Measurements from ENCODE around the gene NR1H2.
"Not testable (repeated sequence)": the region's sequence is repeated elsewhere in the genome, so short reads cannot be mapped to it uniquely, and the experiment has no call there.

The NR1H2 gene

DNA sequence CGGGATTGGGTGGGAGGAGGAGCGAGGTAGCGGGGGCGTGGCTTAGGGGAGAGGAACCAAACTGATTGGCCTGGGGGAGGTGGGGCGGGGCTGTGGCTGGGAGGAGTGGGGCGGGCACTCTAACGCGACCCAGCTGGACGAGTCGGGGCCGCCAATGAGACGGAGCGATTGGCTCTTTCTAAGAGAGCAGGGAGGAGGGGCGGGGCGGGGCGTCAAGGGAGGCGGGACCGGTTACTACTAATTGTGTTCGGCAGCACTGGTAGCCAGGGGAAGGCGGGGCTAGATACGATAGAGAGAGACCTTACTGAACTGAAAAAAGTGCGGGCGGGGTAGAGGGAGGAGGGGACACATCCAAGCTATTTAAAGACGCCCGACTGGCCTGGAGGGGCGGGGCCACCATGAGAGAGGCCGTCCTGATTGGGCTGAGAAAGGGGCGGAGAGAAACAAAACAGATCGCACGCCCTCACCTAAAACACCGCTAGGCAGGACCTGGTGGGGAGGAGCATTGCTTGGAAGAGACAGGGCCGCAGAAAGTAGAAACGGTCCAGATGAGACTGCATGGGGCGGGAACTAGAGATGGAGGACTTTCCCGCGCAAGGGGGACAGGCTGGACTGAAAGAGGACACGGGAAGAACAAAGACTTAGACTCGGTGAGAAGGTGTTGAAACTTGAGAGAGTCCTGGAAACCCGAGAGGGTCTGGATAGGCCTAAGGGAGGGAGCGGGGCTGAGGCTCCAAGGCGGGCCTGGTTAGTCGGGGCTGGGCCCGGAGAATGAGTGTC lies 46.9 kb upstream of the NR1H2 start, which contains the start of gene KCNC3:
Gene KCNC3, minus strand, starts transcription at position 232 of the 780 bp plus-strand sequence. CDS start 295 bp downstream, outside the sequence.
- peaks cover 3% of the 10 kb centered on the region for H3K9me3 ChIP-seq (ENCODE audit: severe bottlenecking)
- no peaks in the 10 kb centered on the region for H3K27me3 ChIP-seq (ENCODE audit: insufficient read depth, low read depth, severe bottlenecking)
- peak; percentile 100 for DNase-seq
- H3K36me3 ChIP-seq: no peaks in the 10 kb centered on the region
- H3K4me3 ChIP-seq (ENCODE audit: low read depth, low read length): peak within 1 kb of the TSS; percentile 61
- TF ChIP-seq, protein P1, sequence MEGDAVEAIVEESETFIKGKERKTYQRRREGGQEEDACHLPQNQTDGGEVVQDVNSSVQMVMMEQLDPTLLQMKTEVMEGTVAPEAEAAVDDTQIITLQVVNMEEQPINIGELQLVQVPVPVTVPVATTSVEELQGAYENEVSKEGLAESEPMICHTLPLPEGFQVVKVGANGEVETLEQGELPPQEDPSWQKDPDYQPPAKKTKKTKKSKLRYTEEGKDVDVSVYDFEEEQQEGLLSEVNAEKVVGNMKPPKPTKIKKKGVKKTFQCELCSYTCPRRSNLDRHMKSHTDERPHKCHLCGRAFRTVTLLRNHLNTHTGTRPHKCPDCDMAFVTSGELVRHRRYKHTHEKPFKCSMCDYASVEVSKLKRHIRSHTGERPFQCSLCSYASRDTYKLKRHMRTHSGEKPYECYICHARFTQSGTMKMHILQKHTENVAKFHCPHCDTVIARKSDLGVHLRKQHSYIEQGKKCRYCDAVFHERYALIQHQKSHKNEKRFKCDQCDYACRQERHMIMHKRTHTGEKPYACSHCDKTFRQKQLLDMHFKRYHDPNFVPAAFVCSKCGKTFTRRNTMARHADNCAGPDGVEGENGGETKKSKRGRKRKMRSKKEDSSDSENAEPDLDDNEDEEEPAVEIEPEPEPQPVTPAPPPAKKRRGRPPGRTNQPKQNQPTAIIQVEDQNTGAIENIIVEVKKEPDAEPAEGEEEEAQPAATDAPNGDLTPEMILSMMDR (IDR thresholded peaks at IDR 0.05; ENCODE audit: low read depth, low read length): no peak
- H3K27ac ChIP-seq: peak within 1 kb of the TSS; percentile 83

DNA sequence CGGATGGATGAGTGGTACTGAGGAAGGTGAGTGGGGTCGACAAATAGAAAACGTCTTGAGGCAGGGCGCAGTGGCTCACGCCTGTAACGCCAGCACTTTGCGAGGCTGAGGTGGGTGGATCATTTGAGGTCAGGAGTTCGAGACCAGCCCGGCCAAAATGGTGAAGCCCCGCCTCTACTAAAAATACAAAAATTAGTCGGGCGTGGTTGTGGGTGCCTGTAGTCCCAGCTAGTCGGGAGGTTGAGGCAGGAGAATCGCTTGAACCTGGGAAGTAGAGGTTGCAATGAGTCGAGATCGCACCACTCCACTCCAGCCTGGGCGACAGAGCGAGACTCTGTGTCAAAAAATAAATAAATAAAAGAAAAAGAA lies 46.3 kb upstream of the NR1H2 start:
- H3K9me3 ChIP-seq (ENCODE audit: severe bottlenecking); H3K36me3 ChIP-seq; H3K27me3 ChIP-seq (ENCODE audit: insufficient read depth, low read depth, severe bottlenecking); DNase-seq: not testable (repeated sequence)
- Histone ChIP-seq H3K4me3 (ENCODE audit: low read depth, low read length) (peak overlapping the region; percentile 61), H3K27ac (peak overlapping the region; percentile 83)

DNA sequence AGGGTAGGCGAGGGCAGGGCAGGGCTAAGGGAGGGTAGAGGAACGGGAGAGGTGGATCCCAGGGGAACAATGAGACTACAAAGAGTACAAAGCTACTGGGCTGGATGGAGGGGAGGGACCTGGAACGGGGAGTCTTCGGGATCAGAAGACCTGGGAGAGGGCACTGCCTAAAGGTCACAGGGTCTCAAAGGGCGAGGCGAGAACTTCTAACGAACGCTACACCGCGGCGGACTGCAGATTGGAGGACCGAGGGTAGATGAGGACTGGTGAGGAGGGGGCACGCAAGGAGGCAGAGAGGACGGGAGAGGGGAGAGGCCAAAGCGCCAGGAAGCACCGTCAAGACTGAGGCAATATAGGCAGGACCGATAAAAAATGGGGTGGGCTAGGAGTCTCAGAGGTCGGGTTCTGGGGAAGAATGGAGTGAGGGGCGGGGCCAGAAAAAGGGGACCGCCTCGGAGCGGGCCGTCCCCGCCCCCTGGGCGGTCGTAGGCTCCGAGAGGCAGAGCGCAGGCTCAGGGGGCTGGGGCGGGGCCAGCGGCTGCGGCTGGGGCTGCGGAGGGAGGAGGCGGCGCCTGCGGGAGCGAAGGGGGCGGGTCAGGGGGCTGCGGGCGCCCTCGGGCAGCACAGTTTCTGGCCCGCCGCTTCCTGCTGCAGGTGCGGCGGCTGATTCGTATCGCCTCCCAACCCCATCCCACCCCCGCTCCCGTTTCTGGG lies 45.7 kb upstream of the NR1H2 start:
- peak overlapping the region; percentile 48 for H3K4me3 ChIP-seq (ENCODE audit: low read depth, low read length)
- peak overlapping the region; percentile 83; the same call in 1 of the 2 replicates for H3K27ac ChIP-seq
- peaks cover 7% of the 10 kb centered on the region for H3K9me3 ChIP-seq (ENCODE audit: severe bottlenecking)
- no peaks in the 10 kb centered on the region for H3K36me3 ChIP-seq
- TF ChIP-seq, protein P1 (IDR thresholded peaks at IDR 0.05; ENCODE audit: low read depth, low read length): no peak
- H3K27me3 ChIP-seq (ENCODE audit: insufficient read depth, low read depth, severe bottlenecking): no peaks in the 10 kb centered on the region
- peak; percentile 90 for DNase-seq

DNA sequence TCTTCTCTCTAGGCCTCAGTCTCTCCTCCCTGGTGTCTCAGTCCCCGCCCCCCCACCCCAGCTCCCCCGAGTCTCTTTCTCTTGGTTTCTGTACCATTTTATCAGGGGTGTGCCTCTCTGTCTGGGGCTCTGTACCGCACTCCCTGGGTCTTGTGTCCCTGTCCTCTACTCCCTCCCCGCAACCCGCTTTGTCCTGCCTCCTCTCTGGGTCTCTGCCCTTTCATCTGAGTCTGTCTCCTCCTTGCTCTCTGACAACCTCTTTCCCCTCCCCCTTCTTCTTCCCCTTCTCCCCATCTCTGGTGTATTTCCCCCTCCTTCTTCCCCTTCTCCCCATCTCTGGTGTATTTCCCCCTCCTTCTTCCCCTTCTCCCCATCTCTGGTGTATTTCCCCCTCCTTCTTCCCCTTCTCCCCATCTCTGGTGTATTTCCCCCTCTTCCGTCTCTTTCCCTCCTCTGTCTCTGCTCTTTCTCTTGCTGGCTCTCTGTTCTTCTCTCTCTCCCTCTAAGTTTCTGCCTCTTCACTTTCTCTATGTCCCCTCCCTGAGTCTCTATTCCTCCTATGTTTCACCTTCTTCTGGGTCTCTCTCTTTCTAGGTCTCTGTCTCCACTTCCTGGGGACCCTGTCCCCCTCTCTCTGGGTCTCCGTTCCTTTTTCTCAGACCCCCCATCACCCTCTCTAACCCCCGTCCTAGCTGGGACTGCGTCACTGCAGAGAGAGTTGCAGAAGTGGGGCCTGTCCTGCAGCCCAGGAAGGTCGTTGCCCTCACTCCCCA lies 44.9 kb upstream of the NR1H2 start:
- no peaks in the 10 kb centered on the region for H3K36me3 ChIP-seq
- no peaks in the 10 kb centered on the region for H3K27me3 ChIP-seq (ENCODE audit: insufficient read depth, low read depth, severe bottlenecking)
- DNase-seq: no peak
- TF ChIP-seq, protein P1 (IDR thresholded peaks at IDR 0.05; ENCODE audit: low read depth, low read length): no peak
- peaks cover 7% of the 10 kb centered on the region for H3K9me3 ChIP-seq (ENCODE audit: severe bottlenecking)
- peak overlapping the region; percentile 48 for H3K4me3 ChIP-seq (ENCODE audit: low read depth, low read length)
- no peak overlapping the region for H3K27ac ChIP-seq

DNA sequence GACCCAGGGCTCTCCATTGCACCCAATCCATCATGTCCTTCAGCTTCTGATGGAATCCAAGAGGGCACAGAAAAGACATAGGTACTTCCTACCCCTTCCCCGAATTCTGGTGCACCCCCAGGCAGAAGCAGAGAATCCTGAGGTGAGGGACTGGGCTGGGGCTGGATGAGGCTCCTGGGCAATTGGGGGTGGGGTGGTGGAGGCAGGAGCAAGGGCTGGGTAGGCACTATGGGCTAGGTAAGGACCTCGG lies 44.3 kb upstream of the NR1H2 start:
- DNase-seq: no peak
- Histone ChIP-seq H3K9me3 (ENCODE audit: severe bottlenecking) (peaks cover 7% of the 10 kb centered on the region), H3K27ac (no peak overlapping the region), H3K27me3 (ENCODE audit: insufficient read depth, low read depth, severe bottlenecking) (no peaks in the 10 kb centered on the region), H3K36me3 (no peaks in the 10 kb centered on the region), H3K4me3 (ENCODE audit: low read depth, low read length) (no peak overlapping the region)
- TF ChIP-seq, protein P1 (IDR thresholded peaks at IDR 0.05; ENCODE audit: low read depth, low read length): no peak
